HK-2 (cell line): Measurements from ENCODE around the gene PWWP2B.

Experiments used
- DNase-seq: peaks from one replicate; pipeline ENCODE4 v3.0.0-alpha.2; 2018; ENCODE audit not compliant: unreplicated experiment

PWWP2B gene

DNA sequence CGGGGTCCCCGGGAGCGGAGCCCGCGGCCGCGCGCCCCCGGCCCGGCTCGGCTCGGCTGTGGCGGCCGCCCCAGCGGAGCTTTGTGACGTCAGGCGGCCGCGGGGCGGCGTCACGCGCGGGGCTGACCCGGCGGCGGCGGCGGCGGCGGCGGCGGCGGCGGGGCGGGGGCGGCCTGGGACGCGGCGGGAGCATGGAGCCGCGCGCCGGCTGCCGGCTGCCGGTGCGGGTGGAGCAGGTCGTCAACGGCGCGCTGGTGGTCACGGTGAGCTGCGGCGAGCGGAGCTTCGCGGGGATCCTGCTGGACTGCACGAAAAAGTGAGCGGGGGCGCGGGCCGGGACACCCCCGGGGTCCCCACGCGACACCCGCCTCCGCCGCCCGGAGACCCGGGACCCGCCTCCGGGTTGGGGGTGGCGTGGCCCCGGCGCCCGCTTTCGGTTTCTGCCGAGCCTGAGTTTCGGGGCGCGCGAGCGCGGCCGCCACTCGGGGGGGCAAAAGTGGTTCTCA is at the start of gene PWWP2B:
TSS of gene PWWP2B (plus strand) at position 165 of the 506 bp plus-strand sequence. CDS start at position 192, 27 bp downstream.
- DNase-seq, result peak; percentile 46

DNA sequence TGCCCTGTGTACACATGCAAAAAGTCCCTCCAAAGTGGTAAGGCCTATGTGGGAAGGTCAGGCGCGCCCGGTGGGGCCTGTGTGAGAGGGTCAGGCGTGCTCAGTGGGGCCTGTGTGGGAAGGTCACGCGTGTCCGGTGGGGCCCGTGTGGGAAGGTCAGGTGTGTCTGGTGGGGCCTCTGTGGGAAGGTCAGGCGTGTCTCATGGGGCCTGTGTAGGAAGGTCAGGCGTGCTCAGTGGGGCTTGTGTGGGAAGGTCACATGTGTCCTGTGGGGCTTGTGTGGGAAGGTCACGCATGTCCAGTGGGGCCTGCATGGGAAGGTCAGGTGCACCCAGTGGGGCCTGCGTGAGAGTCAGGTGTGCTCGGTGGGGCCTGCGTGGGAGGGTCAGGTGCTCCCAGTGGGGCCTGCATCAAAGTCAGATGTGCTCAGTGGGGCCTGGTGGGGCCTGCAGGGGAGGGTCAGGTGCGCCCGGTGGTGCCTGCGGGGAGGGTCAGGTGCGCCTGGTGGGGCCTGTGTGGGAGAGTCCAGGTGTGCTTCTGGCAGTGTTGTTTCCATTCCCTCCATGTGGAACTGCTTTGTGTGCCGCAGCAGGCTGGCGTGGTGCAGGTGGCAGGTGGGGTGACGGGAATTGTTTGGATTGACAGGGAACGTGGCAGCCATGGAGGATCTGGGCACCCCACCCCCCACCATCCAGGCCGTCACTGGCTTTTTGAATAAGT is 49.6 kb upstream of the PWWP2B start:
- DNase-seq, result no peak

DNA sequence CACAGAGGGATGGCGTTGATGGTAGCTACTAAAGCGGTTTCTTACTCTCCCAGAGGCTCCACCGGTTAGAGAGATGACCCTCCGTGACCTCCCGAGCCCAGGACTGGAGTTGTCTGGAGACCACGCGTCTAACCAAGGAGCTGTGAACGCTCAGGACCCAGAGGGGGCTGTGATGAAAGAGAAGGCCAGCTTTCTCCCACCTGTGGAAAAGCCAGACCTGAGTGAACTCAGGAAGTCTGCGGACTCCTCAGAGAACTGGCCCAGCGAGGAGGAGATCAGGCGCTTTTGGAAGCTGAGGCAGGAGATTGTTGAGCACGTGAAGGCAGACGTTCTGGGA is 49.1 kb upstream of the PWWP2B start:
- DNase-seq, result no peak

DNA sequence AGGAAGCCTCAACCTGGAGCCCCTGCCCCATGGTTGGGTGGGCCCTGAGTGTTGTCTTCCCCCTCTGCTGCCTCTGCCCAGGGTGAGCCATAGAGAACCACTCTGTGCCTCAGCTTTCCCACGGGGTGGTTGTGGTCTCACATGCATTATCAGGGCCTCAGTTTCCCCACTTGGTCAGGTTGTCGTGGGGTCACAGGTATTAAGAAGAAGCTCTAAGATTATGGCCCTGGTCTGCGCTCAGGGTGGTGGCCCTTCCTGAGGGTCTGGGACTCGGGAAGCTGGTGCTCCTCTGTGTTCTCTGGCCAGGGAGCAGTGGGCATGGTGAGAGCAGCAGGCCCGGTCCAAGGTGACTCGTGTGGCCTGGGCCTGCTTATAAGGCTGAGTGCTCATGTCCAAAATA is 47.2 kb upstream of the PWWP2B start:
- DNase-seq, result no peak

DNA sequence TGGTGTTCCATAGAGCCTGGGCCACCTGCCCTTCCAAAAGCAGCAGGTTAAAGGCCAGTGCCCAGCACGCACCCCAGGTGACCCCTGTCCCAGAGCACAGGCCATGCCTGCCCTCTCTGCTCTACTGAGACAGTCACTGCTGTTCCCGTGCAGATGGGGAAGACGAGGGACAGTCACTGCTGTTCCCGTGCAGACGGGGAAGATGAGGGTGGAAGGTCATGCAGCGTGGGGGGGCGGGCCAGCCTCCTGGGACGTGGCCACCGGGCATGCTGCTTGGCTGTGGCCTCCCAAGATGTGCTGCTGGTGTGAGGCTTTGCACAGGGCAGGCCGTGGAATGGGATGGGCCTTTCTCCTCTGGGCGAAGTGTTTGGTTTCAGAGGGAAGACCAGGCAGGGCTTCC is 46.6 kb upstream of the PWWP2B start:
- no peak for DNase-seq

DNA sequence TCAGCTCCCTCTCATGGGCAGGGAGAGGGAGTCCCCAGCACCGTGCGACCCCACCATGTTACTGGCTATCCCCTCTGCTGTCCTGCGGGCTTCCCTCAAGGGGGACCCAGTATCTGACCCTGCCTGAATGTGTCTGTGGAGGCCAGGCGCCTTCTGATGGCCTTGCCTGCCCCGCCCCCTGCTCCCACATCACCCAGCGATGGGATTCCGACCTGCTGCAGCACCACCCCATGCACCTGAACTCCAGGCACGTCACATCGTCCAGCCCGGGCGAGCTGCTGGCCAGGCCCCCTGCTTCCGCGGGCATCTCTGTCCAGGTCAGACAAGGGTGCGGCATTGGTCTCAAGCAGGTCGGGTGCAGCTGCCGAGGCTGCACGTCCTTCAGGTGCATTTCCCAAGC is 46.1 kb upstream of the PWWP2B start:
- no peak for DNase-seq

DNA sequence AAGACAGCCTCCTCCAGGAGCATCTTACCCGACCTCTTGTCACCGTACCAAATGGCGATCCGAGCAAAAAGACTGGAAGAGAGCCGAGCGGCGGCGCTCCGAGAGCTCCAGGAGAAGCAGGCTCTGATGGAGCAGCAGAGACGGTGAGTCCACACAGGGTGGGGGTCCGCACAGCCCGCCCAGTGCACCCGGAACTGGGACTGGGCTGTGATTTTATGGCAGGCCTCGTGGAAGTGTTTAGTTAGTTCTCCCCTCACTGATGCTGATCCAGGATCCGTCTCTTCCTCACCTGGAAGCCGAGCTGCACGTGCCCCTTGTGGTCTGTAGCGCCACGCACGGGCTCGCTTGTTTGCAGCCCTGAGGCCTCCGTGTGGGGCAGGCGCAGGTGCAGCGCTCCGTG is 45.4 kb upstream of the PWWP2B start:
- no peak for DNase-seq

DNA sequence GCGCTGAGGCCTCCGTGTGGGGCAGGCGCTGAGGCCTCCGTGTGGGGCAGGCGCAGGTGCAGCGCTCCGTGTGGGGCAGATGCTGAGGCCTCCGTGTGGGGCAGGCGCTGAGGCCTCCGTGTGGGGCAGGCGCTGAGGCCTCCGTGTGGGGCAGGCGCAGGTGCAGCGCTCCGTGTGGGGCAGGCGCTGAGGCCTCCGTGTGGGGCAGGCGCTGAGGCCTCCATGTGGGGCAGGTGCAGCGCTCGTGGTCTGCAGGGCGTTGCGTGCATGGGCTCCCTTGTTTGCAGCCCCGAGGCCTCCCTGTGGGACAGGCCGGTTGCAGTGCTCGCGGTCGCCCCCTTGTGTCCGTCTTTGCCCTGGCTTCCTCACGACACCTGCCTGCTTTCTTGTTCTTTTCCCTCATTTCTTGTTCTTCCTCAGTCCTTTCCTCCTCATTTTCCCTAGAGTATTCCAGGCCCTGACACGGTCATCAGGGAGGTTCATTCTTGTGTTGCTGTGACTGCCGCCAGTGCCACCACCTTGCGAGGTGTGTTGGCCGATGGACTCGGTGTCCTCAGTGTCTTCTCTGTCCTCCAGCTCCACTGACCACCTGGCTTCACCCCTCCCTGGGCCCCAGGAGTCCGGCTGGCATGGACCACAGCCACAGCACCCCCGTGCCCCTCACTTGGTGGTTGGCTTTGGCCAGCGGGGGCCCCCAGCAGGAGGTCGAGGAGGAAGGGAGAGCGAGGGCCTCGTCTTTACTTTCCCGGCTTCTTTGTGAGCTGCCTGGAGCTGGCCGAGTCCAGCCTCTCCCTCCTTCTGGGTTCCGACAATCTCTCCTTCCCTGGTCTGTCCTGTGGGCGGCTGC is 44.3 kb upstream of the PWWP2B start:
- peak; percentile 67 for DNase-seq

DNA sequence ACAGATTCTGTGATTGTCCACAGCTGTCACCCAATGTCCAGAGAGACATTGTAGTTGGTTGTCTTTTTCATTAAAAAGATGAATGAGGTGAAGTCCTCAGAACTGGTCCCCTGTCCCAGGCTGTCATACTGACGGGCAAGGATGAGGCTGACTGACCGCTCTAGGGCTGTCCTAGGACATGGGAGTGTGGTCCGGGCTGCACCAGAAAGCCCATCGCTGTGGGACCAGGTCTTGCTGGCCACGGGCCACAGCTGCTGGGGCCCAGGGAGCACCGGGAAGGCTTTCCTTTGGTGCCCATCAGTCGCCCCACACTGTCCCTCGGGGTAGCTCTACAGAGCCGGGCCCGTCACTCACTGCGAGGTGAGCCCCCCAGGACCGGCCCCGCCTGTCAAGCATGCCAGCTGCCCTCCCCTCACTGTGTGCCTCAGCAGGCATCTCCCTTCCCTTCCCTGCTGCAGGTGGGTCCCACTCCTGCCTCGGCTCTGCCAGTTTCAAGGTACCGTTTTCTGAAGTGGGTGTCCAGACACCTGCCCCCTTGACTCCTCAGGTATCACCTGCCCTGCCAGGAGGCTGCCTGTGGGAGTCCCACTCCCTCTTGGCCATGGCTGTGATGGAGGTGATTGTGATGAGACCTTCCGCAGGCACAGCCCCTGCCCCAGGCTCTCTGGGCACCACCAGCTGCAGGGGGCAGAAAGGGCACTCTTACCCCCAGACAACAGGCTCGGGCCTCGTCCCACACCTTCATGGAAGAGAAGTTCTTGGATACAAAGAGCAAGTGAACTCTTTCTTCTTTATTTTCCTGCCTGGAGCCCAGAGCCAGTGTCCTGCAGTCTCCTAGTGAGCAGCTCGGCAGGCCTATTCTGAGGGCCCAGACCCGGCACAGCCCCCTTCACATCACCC is 43.3 kb upstream of the PWWP2B start:
- no peak for DNase-seq

DNA sequence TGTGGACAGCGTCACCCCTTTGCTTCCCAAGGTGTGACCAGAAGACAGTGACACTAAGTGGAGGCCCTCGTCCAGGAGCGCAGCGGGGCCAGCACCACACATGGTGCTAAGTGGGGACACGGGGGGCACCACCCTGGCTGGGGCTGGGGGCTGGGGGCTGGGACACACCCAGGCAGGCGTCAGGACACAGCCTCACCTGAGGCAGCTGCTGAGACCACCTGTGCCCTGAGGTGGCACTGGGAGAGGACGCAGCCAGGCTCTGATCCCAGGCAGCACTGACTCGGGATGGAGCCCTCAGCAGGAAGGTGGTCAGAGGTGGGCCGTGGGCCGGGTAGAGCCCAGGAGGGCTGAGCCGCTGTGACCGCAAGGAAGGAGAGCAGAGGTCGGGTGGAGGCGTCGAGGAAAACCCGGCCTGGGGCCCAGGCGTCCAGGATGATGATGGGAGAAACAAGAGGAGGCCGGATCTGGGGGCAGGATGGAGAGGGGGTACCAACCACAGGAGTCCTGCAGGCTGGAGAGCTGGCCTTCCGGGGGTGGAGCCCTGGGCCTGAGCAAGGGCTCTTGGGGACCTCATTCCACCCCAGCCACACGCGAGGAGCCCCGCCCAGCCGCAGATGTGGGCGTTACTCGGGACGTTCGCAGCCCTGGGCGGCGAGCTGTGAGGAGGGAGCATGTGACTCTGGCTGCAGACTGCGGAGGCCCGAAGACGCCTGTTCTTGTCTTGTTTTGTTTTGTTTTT is 42.5 kb upstream of the PWWP2B start:
- DNase-seq, result no peak

DNA sequence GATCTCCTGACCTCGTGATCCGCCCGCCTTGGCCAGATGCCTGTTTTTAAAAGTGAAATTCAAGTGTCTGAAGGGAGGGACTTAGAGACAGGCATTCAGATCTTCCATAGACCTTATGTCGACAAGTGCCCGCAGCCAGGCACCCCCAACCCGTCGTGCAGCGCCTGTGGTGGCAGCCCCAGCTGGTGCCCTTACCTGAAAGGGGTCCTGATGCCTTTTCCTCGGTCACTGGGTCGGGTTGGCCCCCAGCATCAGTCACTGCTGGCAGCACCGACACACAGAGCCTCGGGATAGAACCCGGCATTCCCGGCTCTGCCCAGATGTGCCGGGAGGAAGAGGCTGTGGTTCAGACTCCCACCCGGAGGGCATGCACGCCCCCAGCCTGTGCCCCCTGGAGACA is 41.7 kb upstream of the PWWP2B start:
- no peak for DNase-seq

DNA sequence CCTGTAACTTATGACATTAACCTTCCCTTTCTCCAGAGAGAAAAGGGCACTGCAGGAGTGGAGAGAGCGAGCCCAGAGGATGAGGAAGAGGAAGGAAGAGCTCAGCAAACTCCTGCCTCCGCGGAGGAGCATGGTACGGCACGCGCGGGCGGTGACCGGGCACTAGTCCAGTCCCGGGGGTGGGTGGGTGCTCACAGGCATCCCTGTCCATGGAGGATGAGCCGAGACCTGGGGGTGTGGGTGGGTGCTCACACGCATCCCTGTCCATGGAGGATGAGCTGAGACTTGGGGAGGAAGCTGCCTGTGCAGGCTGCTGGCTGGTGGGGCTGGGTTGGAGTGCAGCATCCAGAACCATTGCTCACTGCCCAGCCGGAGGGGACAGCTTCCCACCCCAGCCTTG is 41.2 kb upstream of the PWWP2B start:
- DNase-seq, result no peak

DNA sequence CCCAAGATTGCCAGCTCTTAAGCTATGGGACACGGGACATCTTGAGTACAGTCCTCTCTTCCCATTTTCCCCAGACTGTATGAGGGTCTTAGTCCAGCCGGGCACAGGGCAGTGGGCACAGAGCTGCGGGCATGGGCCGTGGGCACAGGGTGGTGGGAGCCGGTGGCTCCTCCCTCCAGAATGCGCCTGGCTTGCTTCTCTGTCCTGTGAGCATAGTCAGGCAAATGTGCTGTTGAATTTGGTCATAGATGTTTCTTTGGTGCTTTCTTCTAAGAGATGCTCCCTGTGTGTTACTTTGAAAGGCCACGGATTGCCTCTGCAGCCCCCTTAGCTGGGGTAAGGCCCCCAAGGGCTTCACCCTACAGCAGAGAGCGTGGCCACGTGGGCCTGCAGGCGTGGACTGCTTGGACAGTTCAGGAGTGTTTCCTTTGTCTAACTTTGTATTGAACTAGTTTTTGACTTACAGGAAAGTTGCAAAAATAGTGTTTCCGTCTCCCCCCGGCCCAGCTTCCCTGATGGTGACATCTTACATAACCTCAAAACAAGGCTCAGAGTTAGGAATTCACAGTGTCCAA is 40.3 kb upstream of the PWWP2B start:
- DNase-seq, result no peak

DNA sequence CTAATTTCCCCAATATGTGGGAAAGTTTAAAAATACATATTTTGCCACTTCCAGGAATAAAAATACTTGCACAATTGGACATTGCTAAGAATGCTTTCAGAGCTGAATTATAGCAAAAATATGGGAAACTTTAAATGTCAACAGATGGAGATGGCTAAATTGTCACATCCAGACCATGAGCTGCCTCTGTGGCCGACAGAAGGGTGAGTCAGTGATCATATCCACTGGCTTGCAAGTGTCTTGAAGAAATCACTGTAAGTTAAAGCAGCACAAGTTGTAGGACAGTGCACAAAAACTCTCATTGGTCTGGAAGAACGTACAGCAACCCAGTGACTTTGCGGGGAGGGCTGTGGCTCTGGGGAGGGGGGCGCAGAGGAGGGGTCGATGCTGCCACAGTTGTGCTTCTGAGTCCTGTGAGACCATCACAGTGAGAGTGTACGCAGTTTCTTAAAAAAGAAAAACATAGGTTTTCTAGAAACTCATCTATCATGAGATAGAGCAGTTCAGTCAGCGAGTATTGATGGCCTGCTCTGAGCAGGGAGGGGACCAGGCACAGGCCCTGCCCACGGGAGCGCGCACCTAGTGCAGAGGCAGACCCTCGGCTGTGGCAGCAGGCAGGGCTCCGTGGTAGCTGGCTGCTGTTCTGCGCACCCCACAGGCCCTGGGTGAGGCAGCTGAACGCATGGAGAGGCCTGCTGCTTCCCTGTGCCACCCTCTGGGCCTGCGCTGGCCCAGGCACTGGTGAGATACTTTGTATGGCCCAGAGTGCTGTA is 39.5 kb upstream of the PWWP2B start:
- DNase-seq, result no peak

DNA sequence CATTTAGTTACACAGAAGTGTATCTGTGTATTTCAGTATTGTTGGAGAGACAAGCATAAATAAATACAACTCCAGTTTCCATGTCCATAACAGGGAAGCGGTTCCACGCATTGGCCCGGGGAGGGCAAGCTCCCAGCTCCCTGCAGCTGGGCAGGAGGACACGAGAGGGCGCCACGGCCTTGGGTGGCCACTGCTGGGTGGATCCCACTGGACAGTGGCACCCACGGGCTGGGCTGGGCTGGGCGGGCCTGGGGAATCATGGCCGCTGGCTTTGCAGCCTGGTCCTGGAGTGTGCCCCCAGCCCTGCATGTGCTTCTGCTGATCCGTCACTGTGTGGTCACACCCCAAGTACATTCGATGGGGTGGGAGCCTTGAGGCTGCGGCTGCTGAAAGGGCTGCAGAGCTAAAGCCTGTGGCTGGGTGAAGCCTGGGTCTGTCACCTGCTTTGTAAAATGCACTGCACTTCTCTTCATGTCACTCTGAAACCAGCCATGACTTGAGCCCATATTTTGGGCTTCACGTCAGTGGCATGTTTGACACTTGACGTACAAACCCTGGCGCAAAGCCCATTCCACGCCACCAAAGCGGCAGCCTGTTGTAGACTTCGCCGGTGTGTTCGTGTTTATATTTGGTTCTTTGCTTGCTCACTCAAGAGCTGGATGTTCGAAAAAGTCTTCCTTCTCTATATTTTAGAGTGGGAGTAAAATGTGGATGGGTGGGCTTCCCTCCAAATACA is 37.5 kb upstream of the PWWP2B start:
- no peak for DNase-seq

DNA sequence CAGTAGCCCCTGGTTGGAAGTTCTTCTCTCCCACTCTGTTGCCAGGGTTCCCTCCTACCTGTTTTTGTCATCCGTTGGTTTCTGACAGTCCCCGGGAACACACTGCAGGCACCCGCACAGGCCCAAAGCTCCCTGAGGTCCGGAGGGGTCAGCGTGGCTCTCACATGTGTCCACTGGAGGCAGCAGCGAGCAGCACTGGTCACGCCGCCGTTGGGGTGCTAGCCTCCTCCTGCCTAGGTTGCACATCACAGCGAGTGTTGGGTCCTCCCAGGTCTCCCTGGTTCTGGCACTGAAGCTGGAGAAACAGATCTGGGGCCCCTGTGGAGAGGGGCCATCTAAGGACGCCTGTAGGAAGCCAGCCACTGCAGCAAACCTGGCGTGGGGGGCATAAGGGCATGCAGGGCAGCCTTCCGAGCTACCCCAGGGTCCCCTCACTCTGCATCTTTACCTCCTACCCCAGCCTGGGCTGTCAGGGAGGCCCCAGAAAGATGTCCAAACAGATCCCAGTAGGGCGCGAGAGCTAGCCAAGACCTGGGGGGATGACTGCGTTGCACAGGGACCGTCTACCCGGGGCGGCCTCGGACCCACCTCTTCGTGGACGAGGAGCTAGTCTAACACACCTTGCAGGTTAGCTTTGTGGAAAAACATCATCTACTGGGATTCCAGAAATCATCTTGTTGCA is 36.1 kb upstream of the PWWP2B start:
- DNase-seq, result no peak

DNA sequence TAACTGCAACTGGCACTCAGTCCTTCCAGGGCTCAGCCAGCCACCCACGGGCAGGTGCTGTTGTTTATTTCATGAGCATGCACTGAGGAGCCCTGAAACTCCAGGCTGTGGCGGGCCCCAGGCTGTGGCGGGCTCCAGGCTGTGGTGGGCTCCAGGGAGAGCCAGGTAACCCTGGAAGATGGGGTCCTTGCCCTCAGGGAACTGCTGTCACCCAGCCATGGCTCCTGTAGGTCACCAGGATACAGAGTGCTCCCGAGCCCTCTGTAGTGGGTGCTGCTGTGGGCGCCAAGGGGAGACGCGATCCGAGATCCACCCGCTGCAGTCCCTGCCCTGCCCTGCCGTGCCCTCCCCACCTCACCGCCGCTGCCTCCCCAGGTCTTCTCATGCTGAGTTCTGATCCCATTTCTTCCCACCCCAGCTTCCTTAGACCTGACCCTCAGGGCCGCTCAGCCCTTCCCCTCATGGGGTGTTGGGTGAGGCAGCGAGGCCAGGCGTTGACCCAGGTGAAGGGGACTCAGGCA is 35.4 kb upstream of the PWWP2B start:
- DNase-seq, result no peak

DNA sequence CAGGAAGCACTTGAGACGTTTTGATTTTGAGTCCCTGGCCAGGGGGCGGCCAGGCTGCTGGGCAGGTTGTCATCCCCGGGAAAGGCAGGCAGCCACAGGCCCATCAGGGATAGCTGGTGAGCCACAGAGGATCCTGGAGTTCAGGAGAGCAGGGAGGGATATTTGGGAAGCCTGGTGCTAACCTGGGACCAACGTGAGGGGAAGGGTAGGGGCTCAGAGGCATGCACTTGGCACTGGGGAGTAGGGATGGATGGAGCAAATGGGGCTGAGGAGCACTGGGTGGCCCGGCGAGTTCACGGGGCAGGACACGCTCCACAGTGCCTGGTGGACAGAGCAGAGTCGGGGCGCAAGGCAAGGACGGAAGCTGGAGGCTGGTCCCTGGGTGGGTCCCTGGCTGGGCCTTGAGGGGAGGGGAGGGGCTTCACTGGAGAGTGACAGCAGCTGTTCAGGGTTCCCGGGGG is 34.8 kb upstream of the PWWP2B start:
- no peak for DNase-seq

DNA sequence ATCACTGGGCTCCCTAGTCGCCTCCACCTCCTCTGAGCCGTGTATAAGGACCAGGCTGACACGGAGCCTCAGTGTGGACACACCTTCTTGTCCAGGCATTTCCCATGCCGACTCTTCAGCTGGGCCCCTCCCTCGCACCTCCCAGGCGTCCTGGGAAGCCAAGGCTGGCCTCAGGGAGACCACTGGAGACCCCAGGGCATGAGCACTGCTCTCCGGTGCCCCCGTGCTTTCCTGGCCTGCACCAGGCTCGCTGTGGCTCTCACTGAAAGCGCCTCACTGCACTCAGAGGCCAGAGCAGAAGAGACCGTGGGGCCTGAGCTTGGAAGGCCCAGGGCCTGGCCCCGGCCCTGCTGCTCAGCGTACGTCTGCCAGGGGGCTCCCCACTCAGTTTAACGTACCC is 33.6 kb upstream of the PWWP2B start:
- DNase-seq, result no peak
